Measurements from ENCODE around the gene FAM234B.

Gene FAM234B

DNA sequence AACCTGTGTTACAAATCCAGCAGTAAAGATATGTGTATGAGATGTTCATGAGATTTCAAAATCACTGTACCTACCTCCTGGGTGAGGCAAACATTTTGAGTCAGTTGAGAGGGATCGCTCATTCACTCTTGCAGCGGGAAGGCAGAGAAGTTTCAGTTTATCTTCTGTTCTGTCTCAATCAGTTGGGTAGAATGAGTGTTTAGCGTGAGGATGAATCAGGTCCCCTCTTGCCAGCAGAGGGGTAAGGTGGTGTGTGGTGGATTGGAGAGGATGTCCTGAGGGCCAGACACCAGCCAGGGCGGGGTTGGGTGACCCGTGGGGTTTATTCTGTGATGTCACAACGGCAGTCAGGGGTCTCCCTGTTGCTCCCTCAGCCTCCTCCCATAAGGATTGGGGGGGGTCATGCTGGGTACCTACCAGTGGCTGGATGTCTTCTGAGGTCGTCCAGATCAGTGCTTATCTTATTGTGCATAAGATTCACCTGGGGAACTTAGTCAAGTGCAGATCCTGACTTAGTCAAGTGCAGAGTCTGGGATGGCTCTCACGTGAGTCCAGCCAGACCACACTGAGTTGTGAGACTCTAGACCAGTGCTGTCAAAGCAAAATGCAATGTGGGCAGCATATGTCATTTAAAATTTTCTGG is 59.3 kb downstream of the FAM234B start, which contains the start of gene GSG1:
Gene GSG1 (minus strand): TSS at position 277 of the 643 bp plus-strand sequence. CDS start 155 bp downstream, at position 122.
- no peak for TF ChIP-seq Cebpa-rat (IDR thresholded peaks at IDR 0.05)
- peaks cover 56% of the 10 kb centered on the region for H3K4me1 ChIP-seq
- no peaks in the 10 kb centered on the region for H3K36me3 ChIP-seq
- no peak within 1 kb of the TSS for H3K4me3 ChIP-seq
- peak within 1 kb of the TSS; percentile 97 for H3K4me2 ChIP-seq
- H4K20me1 ChIP-seq = no peaks in the 10 kb centered on the region
- H3K27me3 ChIP-seq = no peaks in the 10 kb centered on the region
- H3K9ac ChIP-seq = peak within 1 kb of the TSS; percentile 82
- H3K9me3 ChIP-seq = peaks cover 14% of the 10 kb centered on the region
- peak within 1 kb of the TSS; percentile 93 for H3K27ac ChIP-seq

DNA sequence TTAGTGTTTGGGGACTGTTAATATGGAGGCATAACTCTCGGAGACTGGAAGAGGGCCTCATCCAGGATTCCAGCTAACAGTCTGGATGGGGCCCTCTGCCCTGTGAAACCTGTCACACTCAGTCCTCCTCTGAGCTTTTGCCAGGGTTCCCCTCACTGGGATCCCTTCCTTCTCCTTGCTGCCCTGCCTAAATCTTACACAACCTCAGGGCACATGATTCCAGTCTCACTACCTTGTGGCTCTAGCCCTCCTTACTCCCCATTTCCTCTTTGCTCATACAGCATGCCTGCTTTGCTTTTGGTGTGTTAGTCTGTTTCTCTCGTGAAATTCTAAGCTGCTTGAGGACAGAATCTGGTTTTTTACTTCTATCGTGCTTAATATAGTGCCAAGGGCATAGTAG is 60.2 kb downstream of the FAM234B start:
- peak overlapping the region; percentile 97 for H3K4me2 ChIP-seq
- peaks cover 23% of the 10 kb centered on the region for H3K9me3 ChIP-seq
- no peaks in the 10 kb centered on the region for H4K20me1 ChIP-seq
- H3K36me3 ChIP-seq = no peaks in the 10 kb centered on the region
- no peak for TF ChIP-seq Cebpa-rat (IDR thresholded peaks at IDR 0.05)
- H3K27me3 ChIP-seq = no peaks in the 10 kb centered on the region
- no peak overlapping the region for H3K4me3 ChIP-seq
- peaks cover 47% of the 10 kb centered on the region for H3K4me1 ChIP-seq
- H3K27ac ChIP-seq = no peak overlapping the region
- H3K9ac ChIP-seq = no peak overlapping the region

DNA sequence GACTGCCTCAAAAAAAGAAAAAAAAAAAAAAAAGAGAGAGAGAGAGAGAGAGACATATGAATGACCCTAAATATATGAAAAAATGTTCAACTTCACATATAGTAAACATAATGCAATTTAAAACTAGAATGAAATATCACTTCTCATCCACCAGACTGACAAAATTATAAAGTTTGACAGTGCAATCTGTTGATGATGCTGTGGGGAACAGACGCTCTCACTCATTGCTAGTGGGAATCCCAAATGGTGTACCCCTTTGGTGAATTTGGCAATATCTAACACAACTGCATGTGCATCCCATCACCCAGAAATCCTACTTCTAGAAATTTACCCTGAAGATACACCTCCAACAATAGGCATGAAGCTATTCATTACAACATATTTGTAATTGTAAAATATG is 61.6 kb downstream of the FAM234B start:
- H3K27ac ChIP-seq = no peak overlapping the region
- H3K4me3 ChIP-seq = no peak overlapping the region
- TF ChIP-seq Cebpa-rat (IDR thresholded peaks at IDR 0.05) = no peak
- H3K9ac ChIP-seq = no peak overlapping the region
- H4K20me1 ChIP-seq = no peaks in the 10 kb centered on the region
- no peaks in the 10 kb centered on the region for H3K36me3 ChIP-seq
- H3K27me3 ChIP-seq = no peaks in the 10 kb centered on the region
- peaks cover 29% of the 10 kb centered on the region for H3K9me3 ChIP-seq
- H3K4me1 ChIP-seq = peaks cover 33% of the 10 kb centered on the region
- no peak overlapping the region for H3K4me2 ChIP-seq

DNA sequence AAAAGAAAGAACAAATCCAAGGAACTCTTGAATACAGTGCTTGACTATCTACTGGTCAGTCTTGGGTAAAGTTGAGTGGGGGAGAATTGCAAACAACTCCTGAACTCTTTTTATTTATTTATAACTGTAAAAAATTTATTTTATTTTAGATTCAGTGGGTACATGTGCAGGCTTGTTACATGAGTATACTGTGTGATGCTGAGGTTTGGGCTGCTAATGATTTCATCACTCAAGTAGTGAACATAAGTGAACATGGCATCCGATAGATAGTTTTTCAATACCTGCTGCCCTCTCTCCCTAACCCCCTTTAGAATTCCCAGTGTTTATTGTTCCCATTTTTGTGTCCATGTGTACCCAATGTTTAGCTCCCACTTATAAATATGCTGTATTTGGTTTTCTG is 62.5 kb downstream of the FAM234B start:
- H3K27ac ChIP-seq = no peak overlapping the region
- H3K4me1 ChIP-seq = peaks cover 30% of the 10 kb centered on the region
- H3K36me3 ChIP-seq = no peaks in the 10 kb centered on the region
- peaks cover 29% of the 10 kb centered on the region for H3K9me3 ChIP-seq
- H4K20me1 ChIP-seq = no peaks in the 10 kb centered on the region
- H3K27me3 ChIP-seq = no peaks in the 10 kb centered on the region
- TF ChIP-seq Cebpa-rat (IDR thresholded peaks at IDR 0.05) = no peak
- no peak overlapping the region for H3K4me2 ChIP-seq
- H3K4me3 ChIP-seq = no peak overlapping the region
- H3K9ac ChIP-seq = no peak overlapping the region

DNA sequence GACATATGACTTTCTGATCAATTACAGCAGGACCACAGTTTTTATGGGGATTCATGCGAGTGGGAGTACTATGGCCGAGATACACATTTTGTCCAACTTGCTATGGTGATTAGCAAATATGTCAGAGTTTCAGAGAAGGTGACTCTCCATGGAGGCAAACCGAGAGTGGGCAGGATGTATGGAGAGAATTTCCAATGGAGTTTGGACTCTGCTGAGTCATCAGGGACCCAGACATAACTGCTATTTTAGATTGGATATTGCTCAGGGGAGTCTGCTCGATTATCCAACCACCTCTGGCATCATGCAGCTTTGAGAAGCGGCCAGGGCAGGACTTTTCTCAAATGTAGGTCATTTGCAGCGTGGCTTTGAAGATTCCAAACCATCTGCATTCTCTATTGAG is 68.8 kb downstream of the FAM234B start:
- Histone ChIP-seq H3K4me2 (no peak overlapping the region), H3K9ac (no peak overlapping the region), H3K9me3 (peaks cover 25% of the 10 kb centered on the region), H4K20me1 (no peaks in the 10 kb centered on the region), H3K27me3 (no peaks in the 10 kb centered on the region), H3K4me3 (no peak overlapping the region), H3K4me1 (peaks cover 9% of the 10 kb centered on the region), H3K27ac (no peak overlapping the region), H3K36me3 (no peaks in the 10 kb centered on the region)
- no peak for TF ChIP-seq Cebpa-rat (IDR thresholded peaks at IDR 0.05)

DNA sequence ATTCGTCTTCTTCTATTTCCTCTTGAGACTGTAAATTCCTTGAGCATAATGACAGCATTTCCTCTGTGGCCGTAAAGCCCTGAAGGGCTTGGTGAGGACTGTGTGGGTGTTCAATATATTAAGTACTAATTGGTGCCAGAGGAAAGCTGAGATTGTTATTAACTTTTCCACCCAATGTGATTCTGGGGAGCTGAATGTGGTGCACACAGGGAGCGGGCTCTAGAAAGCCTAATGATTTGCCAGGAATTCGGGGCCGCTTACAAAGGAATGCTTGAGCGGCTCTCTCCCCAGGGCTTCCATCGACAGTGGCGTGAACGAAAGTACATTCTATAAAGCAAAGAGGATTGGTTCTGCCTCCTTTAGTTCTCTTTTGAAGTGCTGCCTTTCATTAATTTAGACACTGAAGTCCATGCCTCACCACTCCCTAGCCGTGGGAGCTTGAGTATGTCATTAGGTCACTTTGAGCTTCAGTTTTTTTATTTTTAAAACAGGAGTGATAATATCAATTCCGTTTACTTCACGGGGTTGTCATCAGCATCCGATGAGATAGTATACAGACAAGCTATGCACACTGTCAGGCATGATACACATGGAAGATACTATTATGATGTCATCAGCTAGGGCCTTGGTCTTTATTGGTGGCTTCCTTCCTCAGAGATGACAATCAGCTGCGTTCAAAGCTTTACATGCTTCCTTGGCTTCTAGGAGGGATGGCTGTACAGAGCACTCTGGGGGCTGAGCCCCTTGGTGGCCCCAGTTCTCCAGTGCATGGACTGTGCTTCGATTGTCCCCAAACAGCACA is 70.3 kb downstream of the FAM234B start:
- Histone ChIP-seq H3K4me3 (no peak overlapping the region), H3K36me3 (no peaks in the 10 kb centered on the region), H3K9ac (no peak overlapping the region), H4K20me1 (no peaks in the 10 kb centered on the region), H3K4me1 (peaks cover 9% of the 10 kb centered on the region), H3K9me3 (peaks cover 10% of the 10 kb centered on the region; the same call in 1 of the 2 replicates), H3K27ac (no peak overlapping the region), H3K27me3 (no peaks in the 10 kb centered on the region), H3K4me2 (no peak overlapping the region)
- no peak for TF ChIP-seq Cebpa-rat (IDR thresholded peaks at IDR 0.05)

DNA sequence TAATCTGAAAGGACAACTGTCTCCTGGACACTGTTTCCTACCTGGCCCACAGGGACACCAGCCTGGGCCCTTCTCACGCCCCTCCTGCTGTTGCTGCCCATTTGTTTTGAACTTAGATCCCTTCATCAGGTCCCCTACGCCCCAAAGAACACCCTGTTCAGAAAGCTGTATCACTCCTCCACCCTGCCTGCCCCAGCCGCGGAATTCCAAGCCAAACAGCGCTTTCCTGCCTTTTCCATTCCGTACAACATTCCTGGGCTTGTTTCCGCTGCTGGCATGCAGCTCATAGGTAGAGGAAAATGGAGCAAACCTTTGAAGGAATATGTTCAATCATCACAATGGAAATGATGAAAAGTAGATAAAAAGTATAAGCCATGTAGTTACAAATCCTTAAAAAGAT is 72.1 kb downstream of the FAM234B start:
- H3K27me3 ChIP-seq = no peaks in the 10 kb centered on the region
- H3K36me3 ChIP-seq = no peaks in the 10 kb centered on the region
- no peak overlapping the region for H3K4me3 ChIP-seq
- peaks cover 9% of the 10 kb centered on the region for H3K4me1 ChIP-seq
- no peak overlapping the region for H3K27ac ChIP-seq
- H3K9ac ChIP-seq = no peak overlapping the region
- no peak overlapping the region for H3K4me2 ChIP-seq
- H4K20me1 ChIP-seq = no peaks in the 10 kb centered on the region
- peaks cover 5% of the 10 kb centered on the region; the same call in 1 of the 2 replicates for H3K9me3 ChIP-seq
- no peak for TF ChIP-seq Cebpa-rat (IDR thresholded peaks at IDR 0.05)

DNA sequence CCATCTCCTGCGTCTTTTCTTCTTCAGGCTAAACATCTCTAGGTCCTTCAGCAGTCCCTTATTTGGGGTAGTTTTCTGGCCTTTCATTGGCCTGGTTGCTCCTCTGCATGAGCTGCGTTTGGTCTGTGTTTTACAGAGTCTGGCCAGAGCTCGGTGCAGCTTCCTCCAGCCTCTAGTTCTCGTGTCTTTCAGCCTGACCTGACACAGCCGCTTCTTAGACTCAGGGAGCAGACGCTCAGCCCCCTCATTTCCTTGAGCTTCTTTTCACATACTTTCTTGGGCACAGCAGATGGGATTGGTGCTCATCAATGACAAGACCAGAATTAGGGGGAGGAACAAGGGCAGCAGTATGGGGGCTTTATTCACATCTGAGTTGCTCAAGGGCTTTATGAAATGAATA is 72.8 kb downstream of the FAM234B start:
- Histone ChIP-seq H3K9ac (no peak overlapping the region), H3K27ac (no peak overlapping the region), H3K27me3 (no peaks in the 10 kb centered on the region), H3K4me2 (no peak overlapping the region), H3K4me1 (peaks cover 9% of the 10 kb centered on the region), H3K36me3 (no peaks in the 10 kb centered on the region), H4K20me1 (no peaks in the 10 kb centered on the region), H3K9me3 (peaks cover 2% of the 10 kb centered on the region; the same call in 1 of the 2 replicates), H3K4me3 (no peak overlapping the region)
- no peak for TF ChIP-seq Cebpa-rat (IDR thresholded peaks at IDR 0.05)

DNA sequence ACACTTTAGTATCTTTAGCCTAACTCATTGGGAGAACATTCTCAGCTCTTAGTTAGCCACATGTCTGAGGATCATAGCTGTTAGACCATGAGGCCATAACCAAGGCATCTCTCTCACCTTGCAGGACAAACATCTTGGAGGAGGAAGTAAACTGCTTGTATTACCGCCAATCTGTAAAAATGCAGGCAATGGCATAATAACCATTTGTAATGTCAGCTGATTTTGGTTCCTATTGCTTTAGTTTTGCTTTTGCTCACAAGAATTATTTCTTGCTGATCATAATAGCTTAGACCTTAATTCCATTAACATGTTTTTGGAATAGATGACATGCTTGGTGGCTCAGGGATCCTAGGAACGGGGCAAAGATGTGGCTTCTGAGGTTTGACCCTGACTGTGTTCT is 75.6 kb downstream of the FAM234B start:
- Histone ChIP-seq H3K9ac (no peak overlapping the region), H3K4me2 (no peak overlapping the region), H3K4me3 (no peak overlapping the region), H3K36me3 (no peaks in the 10 kb centered on the region), H3K27ac (no peak overlapping the region), H3K9me3 (no peaks in the 10 kb centered on the region), H3K4me1 (no peaks in the 10 kb centered on the region), H3K27me3 (no peaks in the 10 kb centered on the region), H4K20me1 (no peaks in the 10 kb centered on the region)
- no peak for TF ChIP-seq Cebpa-rat (IDR thresholded peaks at IDR 0.05)

DNA sequence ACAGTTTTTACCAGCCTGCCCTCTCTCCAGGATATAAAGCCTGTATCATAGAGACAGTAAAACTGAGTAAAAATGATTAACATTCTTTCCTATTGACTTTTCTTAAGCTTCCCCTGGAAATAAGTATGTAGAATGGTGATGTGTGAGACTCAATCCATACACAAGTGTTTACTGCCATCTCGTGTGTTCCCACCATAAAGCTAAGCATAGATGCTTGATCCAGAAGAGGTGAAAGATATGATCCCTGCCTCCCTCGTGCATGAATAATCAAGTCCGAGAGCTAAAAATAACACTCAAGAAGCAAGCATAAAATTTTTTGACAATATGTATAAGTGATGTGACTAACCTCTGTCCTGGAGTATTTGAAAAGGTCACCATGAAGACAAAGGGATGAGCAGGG is 76.2 kb downstream of the FAM234B start:
- TF ChIP-seq Cebpa-rat (IDR thresholded peaks at IDR 0.05) = no peak
- Histone ChIP-seq H3K4me1 (peaks cover 5% of the 10 kb centered on the region), H3K27me3 (no peaks in the 10 kb centered on the region), H3K9me3 (no peaks in the 10 kb centered on the region), H3K4me3 (no peak overlapping the region), H3K4me2 (no peak overlapping the region), H4K20me1 (no peaks in the 10 kb centered on the region), H3K9ac (no peak overlapping the region), H3K36me3 (no peaks in the 10 kb centered on the region), H3K27ac (no peak overlapping the region)
